ENCODE results near the gene NCCRP1. TPM values are rescaled to one million over a fixed set of nuclear protein-coding genes. Genes with fewer than 3 reads are reported as not detected.

Gene NCCRP1
- total and polyA plus RNA-seq, 2 donors (not counting 3 experiments of a cell fraction or from before 2014, with no cell fraction given), result 0.06 TPM; not detected in 1

DNA sequence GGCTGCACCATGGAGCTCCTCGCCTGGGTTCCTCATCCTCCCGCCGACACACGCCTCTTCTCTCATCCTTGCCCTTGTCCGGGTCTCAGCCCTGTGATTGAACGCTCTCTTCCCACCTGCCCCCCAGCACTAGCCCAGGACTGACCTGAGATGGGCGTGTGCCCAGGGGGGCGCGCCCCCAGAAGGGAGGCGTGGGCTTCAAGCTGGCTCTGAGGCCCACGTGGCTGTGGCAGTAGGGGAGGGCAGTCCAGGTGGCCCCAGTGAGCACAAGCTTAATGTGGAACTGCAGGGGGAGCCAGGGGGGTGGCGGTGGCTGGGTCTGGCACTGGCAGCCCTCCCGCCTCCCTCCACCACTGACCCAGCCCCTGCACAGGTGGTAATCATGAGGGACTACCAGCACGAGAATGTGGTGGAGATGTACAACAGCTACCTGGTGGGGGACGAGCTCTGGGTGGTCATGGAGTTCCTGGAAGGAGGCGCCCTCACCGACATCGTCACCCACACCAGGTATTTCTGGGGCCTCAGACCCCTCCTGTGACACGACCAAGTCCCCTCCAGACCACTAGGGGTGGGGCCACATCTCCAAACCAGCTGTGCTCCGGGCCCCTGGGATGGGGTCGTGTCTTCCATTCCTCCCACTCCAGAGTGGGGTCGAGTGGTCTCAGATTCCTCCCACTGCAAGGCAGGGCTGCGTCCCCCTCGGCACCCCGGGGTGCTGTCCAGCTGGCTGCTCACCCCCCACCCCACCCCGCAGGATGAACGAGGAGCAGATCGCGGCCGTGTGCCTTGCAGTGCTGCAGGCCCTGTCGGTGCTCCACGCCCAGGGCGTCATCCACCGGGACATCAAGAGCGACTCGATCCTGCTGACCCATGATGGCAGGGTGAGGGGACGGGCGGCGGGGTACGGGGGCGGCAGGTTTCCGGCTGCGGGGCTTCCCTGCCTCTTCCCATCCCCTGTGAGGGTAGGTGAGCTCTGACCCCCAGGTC lies 21.9 kb upstream of the NCCRP1 start:
- H3K9ac ChIP-seq (replicated peaks; ENCODE audit: extremely low read depth, insufficient read depth, low read length), result no peak overlapping the region

More for the DNA sequence above, 21.9 kb upstream of the NCCRP1 start:
- Histone ChIP-seq H3K27me3 (ENCODE audit: control insufficient read depth in 2 of 2, insufficient read depth in 2 of 2, low read length in 2 of 2) (no peaks in the 10 kb centered on the region), H3K9me1 (replicated peaks; ENCODE audit: control insufficient read depth, extremely low read depth, insufficient read depth, low read length) (no peaks in the 10 kb centered on the region), H3K36me3 (ENCODE audit: control insufficient read depth in 2 of 2, extremely low read depth in 1 of 2, insufficient read depth in 2 of 2, low read length in 2 of 2) (peaks cover 3 to 38% of the 10 kb centered on the region in 2 experiments), H3K4me2 (ENCODE audit: insufficient read depth, low read length) (no peak overlapping the region), H4K20me1 (replicated peaks; ENCODE audit: control insufficient read depth, extremely low read depth, insufficient read depth, low read length) (no peaks in the 10 kb centered on the region), H3K27ac (ENCODE audit: insufficient read depth, low read depth, low read length) (no peak overlapping the region), H3K4me3 (replicated peaks in 1 of 3; ENCODE audit: insufficient read depth in 1 of 3, low read depth in 1 of 3, low read length in 3 of 3) (no peak overlapping the region), H3K4me1 (ENCODE audit: control insufficient read depth, extremely low read depth, insufficient read depth, low read length) (no peaks in the 10 kb centered on the region), H2AFZ (ENCODE audit: low read depth, low read length) (no peak overlapping the region), H3K9me3 (replicated peaks; ENCODE audit: control insufficient read depth, insufficient read depth, low read length) (no peaks in the 10 kb centered on the region), H3K79me2 (ENCODE audit: control insufficient read depth, insufficient read depth, low read length) (no peaks in the 10 kb centered on the region)
- ChIA-PET CTCF (no interaction called here), POLR2A (no interaction called here)
- dilution Hi-C loops (cut with MboI; ENCODE audit: extremely low pct_ligation_motif_present, low sequenced_read_pairs) (no loop called here), intact Hi-C loops (cut with micrococcal nuclease) (no loop called here)
- DNase-seq (ENCODE audit: low read depth, low spot score) (no peak), FAIRE-seq (no peak)
- no TSS peak for BruUV-seq (replicated peaks)
- TF ChIP-seq, protein P1, sequence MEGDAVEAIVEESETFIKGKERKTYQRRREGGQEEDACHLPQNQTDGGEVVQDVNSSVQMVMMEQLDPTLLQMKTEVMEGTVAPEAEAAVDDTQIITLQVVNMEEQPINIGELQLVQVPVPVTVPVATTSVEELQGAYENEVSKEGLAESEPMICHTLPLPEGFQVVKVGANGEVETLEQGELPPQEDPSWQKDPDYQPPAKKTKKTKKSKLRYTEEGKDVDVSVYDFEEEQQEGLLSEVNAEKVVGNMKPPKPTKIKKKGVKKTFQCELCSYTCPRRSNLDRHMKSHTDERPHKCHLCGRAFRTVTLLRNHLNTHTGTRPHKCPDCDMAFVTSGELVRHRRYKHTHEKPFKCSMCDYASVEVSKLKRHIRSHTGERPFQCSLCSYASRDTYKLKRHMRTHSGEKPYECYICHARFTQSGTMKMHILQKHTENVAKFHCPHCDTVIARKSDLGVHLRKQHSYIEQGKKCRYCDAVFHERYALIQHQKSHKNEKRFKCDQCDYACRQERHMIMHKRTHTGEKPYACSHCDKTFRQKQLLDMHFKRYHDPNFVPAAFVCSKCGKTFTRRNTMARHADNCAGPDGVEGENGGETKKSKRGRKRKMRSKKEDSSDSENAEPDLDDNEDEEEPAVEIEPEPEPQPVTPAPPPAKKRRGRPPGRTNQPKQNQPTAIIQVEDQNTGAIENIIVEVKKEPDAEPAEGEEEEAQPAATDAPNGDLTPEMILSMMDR (IDR thresholded peaks at IDR 0.05; ENCODE audit: extremely low read depth in 1 of 2, insufficient read depth in 1 of 2, low read depth in 1 of 2, low read length in 2 of 2), result no peak
- TF ChIP-seq GATA2 (IDR thresholded peaks at IDR 0.05; ENCODE audit: insufficient read depth, insufficient read length, low read depth, low read length) (no peak), POLR2A (IDR thresholded peaks at IDR 0.05; ENCODE audit: low read depth, low read length) (no peak), JUN (IDR thresholded peaks at IDR 0.05; ENCODE audit: borderline replicate concordance, insufficient read depth, insufficient read length, low read depth) (no peak), POLR2AphosphoS5 (IDR thresholded peaks at IDR 0.05; ENCODE audit: insufficient read depth, low read depth, low read length) (no peak), EZH2 (IDR thresholded peaks at IDR 0.05; ENCODE audit: borderline replicate concordance, low read depth, low read length, severe bottlenecking) (no peak), MYC (IDR thresholded peaks at IDR 0.05; ENCODE audit: low read depth, low read length) (no peak), FOS (IDR thresholded peaks at IDR 0.05; ENCODE audit: borderline replicate concordance, insufficient read depth, low read length) (no peak)
- TF ChIP-seq, protein P2, sequence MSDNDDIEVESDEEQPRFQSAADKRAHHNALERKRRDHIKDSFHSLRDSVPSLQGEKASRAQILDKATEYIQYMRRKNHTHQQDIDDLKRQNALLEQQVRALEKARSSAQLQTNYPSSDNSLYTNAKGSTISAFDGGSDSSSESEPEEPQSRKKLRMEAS (IDR thresholded peaks at IDR 0.05; ENCODE audit: insufficient read depth, insufficient read length), result no peak
